GM19395 (cell line): ENCODE measurements around the gene LHPP.

Experiments used
- ATAC-seq: cut with Tn5 transposase; IDR thresholded peaks from one replicate; pipeline ENCODE4 v1.9.1; 2021; ENCODE audit warnings: mild to moderate bottlenecking, moderate library complexity; ENCODE audit not compliant: unreplicated experiment

LHPP gene

GRCh38 chr10:124618470-124619073 is 156.9 kb downstream of the LHPP start:
- ATAC-seq, result no peak

DNA sequence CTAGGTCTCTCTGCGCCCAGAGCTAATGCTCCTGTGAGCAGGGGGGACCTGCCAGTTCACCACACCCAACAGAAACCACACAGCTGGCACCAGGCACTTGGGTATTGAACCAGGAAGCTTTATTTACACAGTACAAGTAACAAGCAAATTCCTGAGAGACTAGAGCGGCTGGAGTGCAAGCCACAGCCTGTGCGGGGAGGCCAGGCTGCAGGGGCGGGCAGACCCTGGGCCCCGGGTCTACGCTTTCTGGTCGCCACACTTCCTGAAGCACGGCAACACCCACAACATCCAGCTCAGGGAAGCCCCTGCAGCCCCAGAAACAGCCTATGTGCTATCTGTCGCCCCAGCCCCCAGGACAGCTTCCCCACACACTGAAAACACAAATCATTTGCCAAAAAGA is 157.6 kb downstream of the LHPP start:
- ATAC-seq, result peak; percentile 26

DNA sequence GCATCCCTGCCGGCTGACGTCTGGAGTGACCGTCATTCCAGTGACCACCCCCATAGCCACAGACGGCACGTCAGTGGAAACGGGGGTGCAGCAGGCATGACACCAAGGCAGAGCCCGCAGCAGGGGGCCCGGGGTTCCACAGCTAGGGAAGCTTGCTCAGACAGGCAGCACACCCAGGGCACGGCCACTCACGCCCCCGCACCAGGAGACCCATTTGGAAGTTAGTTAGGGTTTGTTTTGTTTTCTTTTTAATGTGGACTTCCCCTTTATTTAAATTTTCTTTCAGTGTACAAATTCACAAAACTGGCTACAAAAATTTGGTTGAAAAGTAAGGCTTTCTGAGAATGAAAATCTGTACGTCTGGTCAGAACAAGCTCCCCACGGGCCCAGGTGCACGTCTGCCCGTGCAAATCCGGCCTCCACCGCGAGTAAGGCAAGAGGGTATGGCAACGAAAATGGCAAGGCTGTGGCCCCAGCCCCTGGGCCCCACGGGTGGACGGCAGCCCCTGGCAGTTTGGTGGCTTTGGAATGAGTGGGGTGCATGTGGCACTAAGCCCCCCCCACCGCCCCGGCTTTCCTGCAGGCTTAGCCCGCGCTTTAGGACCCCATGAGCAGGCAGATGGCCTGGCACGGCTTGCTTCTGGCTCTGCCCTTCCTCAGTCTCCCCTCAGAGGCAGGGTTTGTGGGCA is 158.3 kb downstream of the LHPP start:
- peak; percentile 55 for ATAC-seq

DNA sequence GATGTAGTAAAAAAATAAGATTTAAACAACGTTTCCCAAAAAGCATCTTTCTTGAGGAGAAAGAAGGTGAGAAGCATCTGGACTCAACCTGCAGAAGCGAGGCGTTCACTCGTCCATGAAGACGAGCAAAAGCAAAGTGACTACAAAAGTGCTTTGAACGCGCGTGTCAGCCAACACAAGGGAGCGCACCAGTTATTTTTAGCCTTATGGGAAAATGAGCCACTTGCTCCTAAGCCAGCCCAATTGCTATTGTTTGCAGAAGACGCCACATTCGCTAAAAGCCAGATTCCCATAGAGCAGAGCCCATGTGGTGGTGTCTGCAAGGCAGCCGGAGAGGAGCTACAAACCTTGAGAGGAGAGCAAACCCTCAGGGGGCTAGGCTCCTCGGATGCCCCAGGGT is 160.0 kb downstream of the LHPP start:
- ATAC-seq, result no peak

- ATAC-seq, result no peak
Measured at GRCh38 chr10:124622158-124622557, 160.5 kb downstream of the LHPP start.

GRCh38 chr10:124622866-124623536 is 161.4 kb downstream of the LHPP start:
- ATAC-seq, result no peak

DNA sequence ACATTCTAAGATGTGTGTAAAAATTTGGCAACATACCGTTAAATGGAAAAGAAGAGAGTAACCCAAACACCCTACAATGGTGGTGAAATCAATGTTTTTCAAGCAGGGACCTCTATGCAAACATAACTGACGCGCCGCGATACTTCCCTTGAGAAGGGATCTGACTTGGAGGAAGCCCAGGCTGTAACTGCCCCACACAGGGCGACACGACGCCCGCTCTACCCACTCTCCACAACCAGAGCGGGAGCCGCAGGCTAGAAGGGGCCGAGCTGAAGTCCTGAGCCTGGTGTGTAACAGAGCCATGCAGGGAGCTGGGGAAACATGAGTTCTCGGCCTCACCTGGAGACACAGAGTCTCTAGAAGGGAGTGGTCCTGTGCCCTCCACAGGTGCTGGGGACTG is 162.4 kb downstream of the LHPP start:
- no peak for ATAC-seq

DNA sequence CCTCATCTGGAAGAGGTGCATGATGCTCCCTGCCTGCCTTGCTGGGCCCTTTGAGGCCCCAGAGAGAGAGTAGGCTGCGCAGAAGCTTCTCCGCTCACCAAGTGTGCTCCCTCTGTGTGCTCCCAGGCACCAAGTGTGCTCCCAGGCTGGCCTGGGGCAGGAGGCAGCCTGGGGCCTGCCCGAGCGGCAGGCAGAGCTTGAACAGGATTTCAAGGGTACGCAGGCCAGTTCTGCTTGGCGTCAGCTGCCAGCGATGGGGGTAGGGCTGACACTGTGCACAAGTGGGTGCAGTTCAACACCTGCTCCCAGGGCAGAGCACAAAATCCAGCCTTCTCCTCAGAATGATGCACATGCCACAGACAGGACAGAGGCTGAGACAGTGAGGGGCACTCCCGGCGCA is 162.8 kb downstream of the LHPP start:
- no peak for ATAC-seq

GRCh38 chr10:124624895-124625294 is 163.3 kb downstream of the LHPP start:
- no peak for ATAC-seq

DNA sequence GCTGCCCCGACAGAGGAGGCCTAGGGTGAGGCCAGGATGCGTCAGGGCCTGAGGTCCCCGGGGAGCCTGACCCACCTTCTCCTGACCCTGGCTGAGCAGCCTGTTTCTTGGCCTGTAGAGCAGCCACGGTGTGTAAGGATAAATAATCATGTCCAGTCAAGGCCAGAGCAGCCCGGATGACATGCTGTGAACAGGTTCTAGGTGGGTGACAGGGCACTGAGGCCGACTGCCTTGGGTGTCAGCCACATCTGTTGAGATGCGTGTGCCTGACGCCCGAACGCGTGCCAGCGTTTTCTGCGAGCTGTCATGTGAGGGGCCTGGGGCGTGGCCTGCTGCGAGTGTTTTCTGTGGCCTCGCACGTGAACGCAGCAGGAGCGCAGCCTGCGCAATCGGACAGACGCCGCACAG is 164.2 kb downstream of the LHPP start:
- no peak for ATAC-seq

DNA sequence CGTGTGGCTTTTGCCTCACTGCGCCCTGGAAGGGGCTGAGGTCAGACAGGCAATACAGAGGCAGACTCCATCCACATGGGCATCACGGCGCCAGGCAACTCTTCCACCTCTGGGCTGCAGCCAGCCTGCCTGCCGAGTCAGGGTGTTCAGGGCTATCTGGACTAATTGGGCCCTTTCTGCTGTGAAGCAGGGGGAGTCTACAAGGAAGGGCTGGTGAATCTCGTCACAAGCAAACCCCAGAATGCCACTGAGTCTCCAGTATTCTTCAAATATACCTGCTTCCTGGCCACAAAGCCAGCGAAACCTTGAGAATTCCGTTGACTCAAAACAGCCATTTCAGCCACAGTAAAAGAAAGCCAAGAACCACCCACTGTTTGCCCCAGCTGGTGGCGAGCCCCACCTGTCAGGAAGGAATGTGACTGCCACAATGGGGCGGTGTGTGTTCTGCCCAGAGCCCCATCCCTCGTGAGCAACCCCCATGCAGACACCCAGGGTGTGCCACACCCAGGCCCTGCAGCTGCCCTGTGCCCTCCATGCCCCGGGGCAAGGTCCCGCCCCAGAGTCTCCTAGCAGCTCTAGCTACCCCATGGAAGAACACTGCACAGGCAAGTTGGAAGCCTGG is 165.2 kb downstream of the LHPP start:
- ATAC-seq, result no peak

GRCh38 chr10:124627866-124628675 is 166.4 kb downstream of the LHPP start:
- ATAC-seq, result no peak

GRCh38 chr10:124628676-124629021 is 167.0 kb downstream of the LHPP start:
- ATAC-seq, result no peak

GRCh38 chr10:124629415-124629814 is 167.8 kb downstream of the LHPP start:
- no peak for ATAC-seq

DNA sequence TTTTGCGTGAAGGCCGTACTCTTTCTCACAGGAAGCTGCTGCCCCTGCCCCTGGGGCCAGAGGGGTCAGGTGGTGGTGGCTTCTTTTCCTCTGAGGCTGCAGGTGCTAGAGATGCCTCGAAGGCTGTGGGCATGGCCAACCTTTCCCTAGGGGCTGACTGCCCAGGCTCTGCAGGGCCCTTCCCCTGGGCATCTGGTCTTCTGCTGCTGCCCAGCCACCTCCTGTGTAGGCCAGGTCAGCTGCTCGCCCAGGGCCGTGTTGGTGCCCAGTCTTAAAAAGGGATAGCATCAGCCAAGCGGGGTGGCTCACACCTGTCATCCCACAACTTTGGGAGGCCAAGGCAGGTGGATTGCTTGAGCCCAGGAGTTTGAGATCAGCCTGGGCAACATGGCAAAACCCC is 168.2 kb downstream of the LHPP start:
- ATAC-seq, result no peak

DNA sequence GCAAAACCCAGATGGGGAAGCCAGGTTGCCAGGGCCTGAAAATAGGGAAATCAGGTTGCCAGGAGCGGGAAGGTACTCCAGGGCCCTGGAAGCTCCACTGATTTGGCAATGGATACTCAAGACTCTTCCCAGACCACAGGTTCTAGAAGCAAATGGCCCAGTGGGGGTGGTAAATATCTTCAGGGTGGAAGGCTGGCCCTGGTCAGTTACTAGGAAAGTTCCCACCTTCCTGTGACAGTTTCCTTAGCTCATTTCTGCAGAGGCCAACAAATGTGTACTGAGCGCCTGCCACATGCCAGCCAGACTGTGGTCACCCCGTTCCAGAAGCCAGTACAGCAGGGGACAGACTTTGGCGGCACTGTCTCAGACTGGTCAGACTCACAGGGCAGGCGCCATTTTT is 168.9 kb downstream of the LHPP start:
- no peak for ATAC-seq

DNA sequence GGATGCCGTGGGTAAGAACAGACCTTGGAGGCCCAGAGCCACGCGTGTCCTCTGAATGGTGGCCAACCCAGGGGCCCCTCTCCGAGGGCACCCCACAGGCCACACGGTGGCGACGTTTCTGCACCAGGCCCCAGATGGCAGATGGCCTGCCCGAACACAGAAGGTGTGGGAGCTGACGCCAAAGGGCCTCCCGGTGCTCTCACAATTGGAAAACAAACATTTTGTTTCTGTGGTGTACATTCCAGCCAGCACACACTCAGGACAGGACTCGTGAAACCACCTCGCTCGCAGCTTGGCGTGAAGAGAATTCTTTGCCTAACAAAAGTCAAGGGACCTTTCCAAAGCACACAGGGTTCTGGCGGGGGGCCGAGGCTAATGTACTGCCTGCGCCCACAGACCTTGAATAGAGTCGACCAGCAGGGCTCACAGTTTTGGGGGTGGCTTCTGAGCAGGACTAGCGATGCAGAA is 170.5 kb downstream of the LHPP start:
- ATAC-seq, result no peak

GRCh38 chr10:124632566-124632965 is 170.9 kb downstream of the LHPP start:
- ATAC-seq, result no peak

DNA sequence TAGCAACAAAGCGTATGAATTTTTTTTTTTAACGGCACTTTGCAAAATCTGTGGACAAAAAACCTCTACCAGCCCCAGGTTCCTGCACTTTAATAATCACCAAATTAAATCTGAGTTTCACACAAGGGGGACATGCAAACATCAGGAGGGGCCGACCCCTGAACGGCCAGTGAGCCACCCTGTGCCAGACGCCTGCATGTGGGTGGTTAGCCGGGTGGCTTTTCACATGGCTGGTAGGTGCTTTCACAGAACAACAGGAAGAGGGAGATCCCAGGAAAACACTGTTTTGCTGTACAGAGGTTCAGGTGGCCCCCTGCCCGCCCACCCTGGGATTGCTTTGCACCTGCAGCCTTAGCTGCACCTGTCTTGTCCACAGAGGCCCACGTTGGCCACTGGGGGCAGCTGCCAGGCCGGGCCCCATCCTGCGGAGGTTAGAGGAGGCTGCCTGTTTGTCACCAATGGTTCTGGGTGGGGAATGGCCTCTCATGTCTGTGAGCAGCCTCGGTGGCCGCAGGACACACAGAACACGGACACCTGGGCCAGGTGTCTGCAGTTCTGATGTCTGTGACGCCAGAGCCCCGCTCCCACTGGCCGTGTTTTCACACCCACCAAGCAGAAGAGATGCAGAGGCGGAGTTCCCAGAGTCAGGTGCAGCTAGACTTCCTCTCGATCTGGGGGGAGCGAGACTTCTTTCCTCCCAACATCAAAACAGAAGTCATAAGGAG is 174.8 kb downstream of the LHPP start:
- no peak for ATAC-seq

GRCh38 chr10:124637091-124637700 is 175.6 kb downstream of the LHPP start:
- ATAC-seq, result no peak
